Measurements from ENCODE around the gene CASP1. TPM values are rescaled to one million over a fixed set of nuclear protein-coding genes. Genes with fewer than 3 reads are reported as not detected.

Gene CASP1
- total and polyA plus RNA-seq, 8 donors, result 21.2 to 84.0 (median 27.9) TPM

DNA sequence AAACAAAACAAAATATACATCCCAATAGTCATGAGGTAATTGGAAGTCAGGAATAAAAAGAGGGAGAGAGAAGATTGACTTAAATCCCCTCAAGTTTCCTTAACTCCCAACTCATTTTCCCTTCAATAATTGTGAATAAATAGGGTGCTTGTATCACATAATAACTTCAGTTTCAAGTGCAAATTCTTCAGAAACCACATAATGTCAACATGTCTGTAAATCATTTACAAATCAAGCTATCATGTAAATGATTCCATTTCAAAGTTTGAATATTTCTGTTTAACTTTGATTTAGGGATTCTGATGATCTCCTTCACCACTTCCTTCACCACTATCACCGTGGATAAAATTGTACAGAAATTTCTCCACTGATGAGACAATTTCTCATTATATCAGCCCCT, 35.2 kb downstream of the CASP1 start:
- TF ChIP-seq, protein P1, sequence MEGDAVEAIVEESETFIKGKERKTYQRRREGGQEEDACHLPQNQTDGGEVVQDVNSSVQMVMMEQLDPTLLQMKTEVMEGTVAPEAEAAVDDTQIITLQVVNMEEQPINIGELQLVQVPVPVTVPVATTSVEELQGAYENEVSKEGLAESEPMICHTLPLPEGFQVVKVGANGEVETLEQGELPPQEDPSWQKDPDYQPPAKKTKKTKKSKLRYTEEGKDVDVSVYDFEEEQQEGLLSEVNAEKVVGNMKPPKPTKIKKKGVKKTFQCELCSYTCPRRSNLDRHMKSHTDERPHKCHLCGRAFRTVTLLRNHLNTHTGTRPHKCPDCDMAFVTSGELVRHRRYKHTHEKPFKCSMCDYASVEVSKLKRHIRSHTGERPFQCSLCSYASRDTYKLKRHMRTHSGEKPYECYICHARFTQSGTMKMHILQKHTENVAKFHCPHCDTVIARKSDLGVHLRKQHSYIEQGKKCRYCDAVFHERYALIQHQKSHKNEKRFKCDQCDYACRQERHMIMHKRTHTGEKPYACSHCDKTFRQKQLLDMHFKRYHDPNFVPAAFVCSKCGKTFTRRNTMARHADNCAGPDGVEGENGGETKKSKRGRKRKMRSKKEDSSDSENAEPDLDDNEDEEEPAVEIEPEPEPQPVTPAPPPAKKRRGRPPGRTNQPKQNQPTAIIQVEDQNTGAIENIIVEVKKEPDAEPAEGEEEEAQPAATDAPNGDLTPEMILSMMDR (IDR thresholded peaks at IDR 0.05), result no peak
- Histone ChIP-seq H3K9me3 (no peaks in the 10 kb centered on the region), H3K4me3 (no peak overlapping the region), H3K27me3 (no peaks in the 10 kb centered on the region), H3K36me3 (no peaks in the 10 kb centered on the region), H3K4me1 (no peaks in the 10 kb centered on the region), H3K27ac (no peak overlapping the region)
- DNase-seq, result no peak
- intact Hi-C loops (cut with DNase I), result no loop called here
- no peak for ATAC-seq

DNA sequence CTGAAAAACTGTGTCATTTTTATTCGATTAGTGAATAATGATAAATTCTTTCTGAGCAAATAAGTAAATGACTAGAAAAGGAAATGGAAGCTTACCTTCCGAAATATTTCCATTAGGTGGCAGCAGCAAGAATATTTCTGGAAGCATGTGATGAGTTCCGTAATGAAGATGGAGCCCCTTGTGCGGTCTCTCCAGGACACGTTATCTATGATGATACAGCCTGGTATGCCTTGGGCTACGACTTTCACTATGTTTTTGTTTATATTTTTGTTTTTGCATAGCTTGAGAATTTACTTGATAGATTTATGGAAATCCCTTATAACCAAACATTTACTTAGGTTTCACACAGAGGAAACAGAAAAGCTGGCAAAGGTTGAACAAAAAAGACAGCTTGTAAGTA, 37.7 kb downstream of the CASP1 start:
- intact Hi-C loops (cut with DNase I), result no loop called here
- Histone ChIP-seq H3K36me3 (no peaks in the 10 kb centered on the region), H3K27ac (no peak overlapping the region), H3K4me3 (no peak overlapping the region), H3K27me3 (no peaks in the 10 kb centered on the region), H3K9me3 (no peaks in the 10 kb centered on the region), H3K4me1 (no peaks in the 10 kb centered on the region)
- ATAC-seq, result no peak
- TF ChIP-seq, protein P1 (IDR thresholded peaks at IDR 0.05), result no peak
- no peak for DNase-seq

DNA sequence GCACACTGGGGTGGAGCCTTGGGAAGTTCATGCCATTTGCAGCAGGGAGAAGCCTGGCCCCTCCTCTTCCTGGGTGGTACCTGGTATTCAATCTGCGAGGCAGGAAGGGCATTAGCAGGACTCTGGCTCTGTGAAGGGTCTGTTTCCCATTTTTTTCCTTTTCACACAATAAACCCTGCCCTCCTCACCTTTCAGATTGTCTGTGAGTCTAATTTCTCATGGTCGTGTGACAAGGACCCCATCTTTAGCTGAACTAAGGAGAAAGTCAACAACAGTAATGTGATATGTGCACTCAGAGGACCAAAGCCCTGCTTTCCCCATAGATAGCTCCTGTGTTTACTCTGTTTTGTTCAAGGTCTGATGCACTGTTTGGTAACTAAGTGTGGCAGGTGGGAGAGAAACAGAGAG, 39.9 kb downstream of the CASP1 start:
- DNase-seq, result no peak
- intact Hi-C loops (cut with DNase I), result no loop called here
- H3K36me3 ChIP-seq, result no peaks in the 10 kb centered on the region

DNA sequence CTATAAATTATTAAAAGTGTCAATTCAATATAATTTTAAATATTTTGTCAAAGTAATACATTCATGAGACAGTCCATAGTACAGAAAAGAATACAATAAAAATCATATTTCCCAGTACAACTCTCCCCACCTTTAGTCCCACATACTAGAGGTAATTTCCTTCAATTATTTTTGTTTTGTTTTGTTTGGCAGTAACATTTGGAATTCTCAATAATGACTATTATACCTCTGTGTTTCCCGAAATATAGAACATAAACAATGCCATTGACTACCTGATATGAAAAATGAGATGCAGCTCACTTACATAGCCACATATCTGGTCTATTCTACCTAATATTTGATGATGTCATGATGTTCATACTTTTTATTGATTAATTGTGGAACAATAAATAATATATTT, 42.2 kb downstream of the CASP1 start:
- DNase-seq (no peak), ATAC-seq (no peak)
- TF ChIP-seq, protein P1 (IDR thresholded peaks at IDR 0.05), result no peak
- intact Hi-C loops (cut with DNase I), result no loop called here
- peaks cover 0 to 9% of the 10 kb centered on the region in 2 donors for H3K9me3 ChIP-seq
- H3K27ac ChIP-seq, result no peak overlapping the region
- H3K4me1 ChIP-seq, result no peaks in the 10 kb centered on the region
- no peaks in the 10 kb centered on the region for H3K36me3 ChIP-seq
- H3K4me3 ChIP-seq, result no peak overlapping the region
- H3K27me3 ChIP-seq, result no peaks in the 10 kb centered on the region

More for the DNA sequence above, 39.9 kb downstream of the CASP1 start:
- Histone ChIP-seq H3K27me3 (no peaks in the 10 kb centered on the region), H3K27ac (no peak overlapping the region), H3K4me1 (no peaks in the 10 kb centered on the region), H3K9me3 (no peaks in the 10 kb centered on the region), H3K4me3 (no peak overlapping the region)
- TF ChIP-seq, protein P1 (IDR thresholded peaks at IDR 0.05), result no peak
- ATAC-seq, result no peak

DNA sequence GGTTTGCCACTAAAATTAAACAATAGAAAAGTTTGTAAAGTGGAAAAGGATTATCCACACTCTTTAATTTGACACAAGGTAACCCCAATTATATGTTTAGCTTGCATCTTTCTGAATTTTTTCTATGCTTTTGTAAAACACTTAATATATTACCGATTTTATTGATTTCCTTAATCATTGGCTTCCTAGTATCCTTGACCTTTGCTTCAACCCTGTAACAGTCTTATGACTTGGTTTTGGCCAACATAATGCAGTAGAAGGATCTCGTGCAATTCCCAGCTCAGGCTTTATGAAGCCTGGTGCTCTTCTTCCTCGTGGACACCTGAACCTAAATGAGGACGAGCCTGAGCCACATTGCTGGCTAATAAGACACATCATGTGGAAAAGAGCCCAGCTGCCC, 43.0 kb downstream of the CASP1 start:
- TF ChIP-seq, protein P1 (IDR thresholded peaks at IDR 0.05), result no peak
- no peak overlapping the region for H3K4me3 ChIP-seq
- H3K27ac ChIP-seq, result no peak overlapping the region
- no peaks in the 10 kb centered on the region for H3K4me1 ChIP-seq
- no peak for DNase-seq
- ATAC-seq, result no peak
- no peaks in the 10 kb centered on the region for H3K27me3 ChIP-seq
- intact Hi-C loops (cut with DNase I), result no loop called here
- peaks cover 0 to 9% of the 10 kb centered on the region in 2 donors for H3K9me3 ChIP-seq
- no peaks in the 10 kb centered on the region for H3K36me3 ChIP-seq
